Measurements from ENCODE around the gene NEMP1. TPM values are rescaled to one million over a fixed set of nuclear protein-coding genes. Genes with fewer than 3 reads are reported as not detected.
A peak's percentile ranks its signal among the peaks of the same experiment; 100 is the strongest.

Gene NEMP1
- polyA plus RNA-seq, 1 donor (not counting 4 experiments of a cell fraction or from before 2014, with no cell fraction given) = 18.6 TPM

DNA sequence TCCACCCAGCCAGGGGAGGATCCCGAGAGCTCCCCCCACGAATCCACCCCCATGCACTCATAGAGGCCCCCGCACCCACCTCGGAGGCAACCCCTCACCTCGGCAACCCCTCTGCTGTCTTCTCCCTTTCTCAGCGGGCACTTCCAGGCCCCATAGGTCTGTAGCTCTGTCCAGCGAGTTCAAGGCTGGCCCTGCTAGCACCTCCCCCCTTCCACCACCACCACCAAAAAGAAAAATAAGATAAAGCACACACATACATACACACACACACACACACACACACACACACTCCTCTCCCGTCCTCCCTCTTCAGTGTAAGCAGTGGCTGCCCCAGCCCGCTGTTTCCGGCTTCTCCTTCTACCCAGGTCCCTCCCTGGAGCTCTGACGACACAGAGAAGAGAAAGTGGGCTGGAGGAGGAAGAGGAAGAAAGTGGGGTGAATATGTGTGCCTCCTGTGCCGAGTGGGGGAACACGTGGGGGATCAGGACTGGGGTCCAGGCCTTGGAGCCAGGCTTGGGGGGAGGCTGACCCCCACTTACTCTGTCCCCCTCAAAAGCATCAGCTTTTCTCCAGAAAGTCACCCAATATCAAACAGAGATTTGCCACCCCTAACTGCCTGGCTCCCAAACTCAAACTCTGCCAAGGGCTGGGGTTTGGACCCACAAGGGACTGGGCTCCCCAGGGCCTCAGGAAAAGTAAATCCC, 32.6 kb upstream of the NEMP1 start, which contains the start of gene STAT6:
TSS of gene STAT6 (minus strand) at position 332 of the 704 bp plus-strand sequence. CDS start 3,084 bp downstream, outside the sequence.
- TF ChIP-seq, protein P1, sequence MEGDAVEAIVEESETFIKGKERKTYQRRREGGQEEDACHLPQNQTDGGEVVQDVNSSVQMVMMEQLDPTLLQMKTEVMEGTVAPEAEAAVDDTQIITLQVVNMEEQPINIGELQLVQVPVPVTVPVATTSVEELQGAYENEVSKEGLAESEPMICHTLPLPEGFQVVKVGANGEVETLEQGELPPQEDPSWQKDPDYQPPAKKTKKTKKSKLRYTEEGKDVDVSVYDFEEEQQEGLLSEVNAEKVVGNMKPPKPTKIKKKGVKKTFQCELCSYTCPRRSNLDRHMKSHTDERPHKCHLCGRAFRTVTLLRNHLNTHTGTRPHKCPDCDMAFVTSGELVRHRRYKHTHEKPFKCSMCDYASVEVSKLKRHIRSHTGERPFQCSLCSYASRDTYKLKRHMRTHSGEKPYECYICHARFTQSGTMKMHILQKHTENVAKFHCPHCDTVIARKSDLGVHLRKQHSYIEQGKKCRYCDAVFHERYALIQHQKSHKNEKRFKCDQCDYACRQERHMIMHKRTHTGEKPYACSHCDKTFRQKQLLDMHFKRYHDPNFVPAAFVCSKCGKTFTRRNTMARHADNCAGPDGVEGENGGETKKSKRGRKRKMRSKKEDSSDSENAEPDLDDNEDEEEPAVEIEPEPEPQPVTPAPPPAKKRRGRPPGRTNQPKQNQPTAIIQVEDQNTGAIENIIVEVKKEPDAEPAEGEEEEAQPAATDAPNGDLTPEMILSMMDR (optimal IDR thresholded peaks at IDR 0.05 in 1 of 3, IDR thresholded peaks at IDR 0.05 in 1 of 3, conservative IDR thresholded peaks at IDR 0.05 in 1 of 3; ENCODE audit: extremely low read depth in 1 of 3, insufficient read depth in 2 of 3, low read length in 3 of 3) = peak in 1 of 3 experiments; percentile 35
- TF ChIP-seq EZH2 (IDR thresholded peaks at IDR 0.05; ENCODE audit: low read length) = no peak
- Histone ChIP-seq H3K36me3 (ENCODE audit: control insufficient read depth in 2 of 2, extremely low read depth in 1 of 2, insufficient read depth in 2 of 2, low read length in 2 of 2) (peaks cover 11 to 21% of the 10 kb centered on the region in 2 experiments), H4K20me1 (ENCODE audit: control insufficient read depth, extremely low read depth, insufficient read depth, low read length) (peaks cover 3% of the 10 kb centered on the region), H3K4me1 (ENCODE audit: control insufficient read depth, extremely low read depth, insufficient read depth, low read length) (peaks cover 26% of the 10 kb centered on the region), H2AFZ (ENCODE audit: control insufficient read depth, low read length) (peak within 1 kb of the TSS; percentile 85), H3K4me3 (ENCODE audit: control insufficient read depth in 2 of 3, extremely low read depth in 1 of 3, insufficient read depth in 2 of 3, low read depth in 1 of 3, low read length in 3 of 3) (peak within 1 kb of the TSS; percentile 79 to 97 (median 91)), H3K9me3 (ENCODE audit: control insufficient read depth, low read depth, low read length) (no peaks in the 10 kb centered on the region), H3K9ac (ENCODE audit: control insufficient read depth, extremely low read depth, insufficient read depth, low read length) (peak within 1 kb of the TSS; percentile 100), H3K4me2 (ENCODE audit: control insufficient read depth, extremely low read depth, insufficient read depth, low read depth, low read length) (peak within 1 kb of the TSS; percentile 99), H3K27me3 (ENCODE audit: control insufficient read depth, extremely low read depth, insufficient read depth, low read length) (no peaks in the 10 kb centered on the region), H3K9me1 (ENCODE audit: control insufficient read depth, extremely low read depth, insufficient read depth, low read length) (no peaks in the 10 kb centered on the region), H3K27ac (ENCODE audit: control insufficient read depth, insufficient read depth, low read length) (peak within 1 kb of the TSS; percentile 100), H3K79me2 (ENCODE audit: control insufficient read depth, insufficient read depth, low read length) (peaks cover 22% of the 10 kb centered on the region)
- DNase-seq (ENCODE audit: low read depth, low spot score) = peak; percentile 72
- peak; percentile 41 for FAIRE-seq
- dilution Hi-C loops (cut with MboI; ENCODE audit: extremely low pct_ligation_motif_present, low sequenced_read_pairs) = no loop called here

DNA sequence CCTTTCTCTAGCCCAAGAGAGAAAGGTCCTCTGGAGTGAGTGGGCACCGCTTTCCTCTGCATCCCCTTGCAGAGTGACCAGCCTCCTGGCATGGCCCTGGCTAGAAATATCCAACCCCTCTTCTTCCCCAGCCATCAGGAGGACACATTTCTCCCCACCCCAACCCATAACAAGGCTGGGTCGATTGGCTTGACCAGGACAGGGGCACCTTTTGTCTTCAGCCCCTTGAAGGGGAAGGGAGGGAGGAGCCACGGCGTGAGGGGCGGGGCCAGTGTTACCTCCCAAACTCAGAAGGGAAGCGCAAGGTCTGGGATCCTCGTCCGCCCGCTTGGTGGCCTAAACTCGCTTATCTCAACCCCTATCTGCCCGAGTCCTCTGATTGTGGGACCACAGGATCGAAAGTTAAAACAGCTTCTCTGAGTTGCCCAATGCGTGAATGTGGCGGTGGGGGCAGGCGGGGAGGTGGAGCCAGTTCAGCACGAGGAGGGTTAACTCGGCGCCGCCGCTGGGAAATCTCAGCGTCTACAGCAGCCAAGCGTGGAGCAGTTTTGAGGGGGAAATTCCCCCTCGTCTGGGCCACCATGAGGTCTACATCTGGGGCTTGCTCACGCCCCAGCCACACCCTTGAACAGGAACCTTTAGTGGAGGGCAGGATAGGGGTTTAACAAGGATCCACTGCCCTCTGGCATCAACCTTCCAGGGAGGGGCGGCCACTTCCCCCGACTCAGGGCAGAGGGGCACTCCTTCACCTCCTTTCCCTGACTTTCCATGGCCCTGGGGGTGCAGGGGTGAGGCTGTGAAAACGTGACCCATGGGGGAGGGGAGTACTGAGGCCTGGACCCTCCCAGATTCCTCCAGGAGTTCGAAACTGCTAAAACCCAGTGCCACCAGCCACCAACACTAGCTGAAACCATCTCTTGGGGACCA, 31.8 kb upstream of the NEMP1 start:
- H3K4me2 ChIP-seq (ENCODE audit: control insufficient read depth, extremely low read depth, insufficient read depth, low read depth, low read length) = peak overlapping the region; percentile 99
- no peak for FAIRE-seq
- TF ChIP-seq, protein P1 (optimal IDR thresholded peaks at IDR 0.05 in 1 of 3, IDR thresholded peaks at IDR 0.05 in 1 of 3, conservative IDR thresholded peaks at IDR 0.05 in 1 of 3; ENCODE audit: extremely low read depth in 1 of 3, insufficient read depth in 2 of 3, low read length in 3 of 3) = peak in 1 of 3 experiments; percentile 15
- no peak for TF ChIP-seq EZH2 (IDR thresholded peaks at IDR 0.05; ENCODE audit: low read length)

More for the DNA sequence above, 31.8 kb upstream of the NEMP1 start:
- peaks cover 3% of the 10 kb centered on the region for H4K20me1 ChIP-seq (ENCODE audit: control insufficient read depth, extremely low read depth, insufficient read depth, low read length)
- no peaks in the 10 kb centered on the region for H3K9me1 ChIP-seq (ENCODE audit: control insufficient read depth, extremely low read depth, insufficient read depth, low read length)
- H3K4me3 ChIP-seq (ENCODE audit: control insufficient read depth in 2 of 3, extremely low read depth in 1 of 3, insufficient read depth in 2 of 3, low read depth in 1 of 3, low read length in 3 of 3) = peak overlapping the region; percentile 79 to 97 (median 91)
- DNase-seq (ENCODE audit: low read depth, low spot score) = no peak
- H3K79me2 ChIP-seq (ENCODE audit: control insufficient read depth, insufficient read depth, low read length) = peaks cover 22% of the 10 kb centered on the region
- H3K27me3 ChIP-seq (ENCODE audit: control insufficient read depth, extremely low read depth, insufficient read depth, low read length) = no peaks in the 10 kb centered on the region
- peak overlapping the region; percentile 100 for H3K9ac ChIP-seq (ENCODE audit: control insufficient read depth, extremely low read depth, insufficient read depth, low read length)
- no peaks in the 10 kb centered on the region for H3K9me3 ChIP-seq (ENCODE audit: control insufficient read depth, low read depth, low read length)
- peak overlapping the region; percentile 100 for H3K27ac ChIP-seq (ENCODE audit: control insufficient read depth, insufficient read depth, low read length)
- peaks cover 16 to 29% of the 10 kb centered on the region in 2 experiments for H3K36me3 ChIP-seq (ENCODE audit: control insufficient read depth in 2 of 2, extremely low read depth in 1 of 2, insufficient read depth in 2 of 2, low read length in 2 of 2)
- H3K4me1 ChIP-seq (ENCODE audit: control insufficient read depth, extremely low read depth, insufficient read depth, low read length) = peaks cover 26% of the 10 kb centered on the region
- dilution Hi-C loops (cut with MboI; ENCODE audit: extremely low pct_ligation_motif_present, low sequenced_read_pairs) = no loop called here
- peak overlapping the region; percentile 85 for H2AFZ ChIP-seq (ENCODE audit: control insufficient read depth, low read length)
